NCI-H2196 (cell line): Measurements from ENCODE around the gene TMEM30B.
A peak's percentile ranks its signal among the peaks of the same experiment; 100 is the strongest.
"Not testable (repeated sequence)": the region's sequence is repeated elsewhere in the genome, so short reads cannot be mapped to it uniquely, and the experiment has no call there.

Experiments used
- DNase-seq: peaks from one replicate; lab custom pipeline; 2025; ENCODE audit not compliant: unreplicated experiment; lab: John Stamatoyannopoulos, UW

Gene TMEM30B

GRCh38 chr14:61266891-61267740, 14.0 kb downstream of the TMEM30B start:
- DNase-seq = no peak

GRCh38 chr14:61266436-61266835, 14.7 kb downstream of the TMEM30B start:
- DNase-seq = no peak

- DNase-seq = no peak
Observed at GRCh38 chr14:61264651-61265050, 16.5 kb downstream of the TMEM30B start.

- no peak for DNase-seq
Observed at GRCh38 chr14:61264010-61264571, 17.0 kb downstream of the TMEM30B start.

GRCh38 chr14:61262082-61262481, 19.1 kb downstream of the TMEM30B start:
- DNase-seq = no peak

GRCh38 chr14:61260939-61261776, 20.0 kb downstream of the TMEM30B start:
- no peak for DNase-seq

- no peak for DNase-seq
Observed at GRCh38 chr14:61258985-61259384, 22.2 kb downstream of the TMEM30B start.

GRCh38 chr14:61257469-61258057, 23.6 kb downstream of the TMEM30B start:
- peak; percentile 23 for DNase-seq

GRCh38 chr14:61256826-61257468, 24.2 kb downstream of the TMEM30B start:
- DNase-seq = no peak

GRCh38 chr14:61255968-61256367, 25.2 kb downstream of the TMEM30B start:
- DNase-seq = no peak

GRCh38 chr14:61254808-61255526, 26.2 kb downstream of the TMEM30B start:
- no peak for DNase-seq

- no peak for DNase-seq
Observed at GRCh38 chr14:61253064-61253738, 27.9 kb downstream of the TMEM30B start.

- peak; percentile 86 for DNase-seq
Observed at GRCh38 chr14:61252369-61253063, 28.6 kb downstream of the TMEM30B start.

- DNase-seq = no peak
Observed at GRCh38 chr14:61250063-61250462, 31.1 kb downstream of the TMEM30B start.

GRCh38 chr14:61247935-61248334, 33.2 kb downstream of the TMEM30B start:
- DNase-seq = no peak

- no peak for DNase-seq
Observed at GRCh38 chr14:61246721-61247120, 34.4 kb downstream of the TMEM30B start.

GRCh38 chr14:61244009-61244408, 37.1 kb downstream of the TMEM30B start:
- DNase-seq = no peak

GRCh38 chr14:61240206-61240605, 40.9 kb downstream of the TMEM30B start:
- DNase-seq = no peak

GRCh38 chr14:61239285-61239684, 41.9 kb downstream of the TMEM30B start:
- DNase-seq = not testable (repeated sequence)
